WERI-Rb-1 (cell line): ENCODE measurements around the gene DUS4L.

ENCODE experiments used
- DNase-seq: peaks from one replicate; pipeline ENCODE4 v3.0.0-alpha.2; 2020
- H3K27ac ChIP-seq: fragments of 250-450 bp; sonication (Bioruptor Pico); 2 replicates; pipeline ENCODE4 v1.5.1; 2020; ENCODE audit warnings: mild to moderate bottlenecking, moderate library complexity
- H3K27me3 ChIP-seq: fragments of 250-450 bp; sonication (Bioruptor Pico); 2 replicates; pipeline ENCODE4 v1.5.1; 2021; ENCODE audit warnings: mild to moderate bottlenecking, low read depth, moderate library complexity; ENCODE audit not compliant: insufficient read depth, severe bottlenecking
- H3K36me3 ChIP-seq: fragments of 250-450 bp; sonication (Bioruptor Pico); 2 replicates; pipeline ENCODE4 v1.5.1; 2020; ENCODE audit warnings: mild to moderate bottlenecking, moderate library complexity
- H3K4me3 ChIP-seq: 2 replicates; pipeline ENCODE4 v1.5.1; 2011; ENCODE audit warnings: low read depth, mild to moderate bottlenecking, control low read depth, low read length
- H3K9me3 ChIP-seq: fragments of 250-450 bp; sonication (Bioruptor Pico); 2 replicates; pipeline ENCODE4 v1.5.1; 2021; ENCODE audit warnings: mild to moderate bottlenecking, moderate library complexity; ENCODE audit not compliant: severe bottlenecking
- CTCF ChIP-seq: IDR thresholded peaks from 2 replicates; pipeline ENCODE4 v1.5.1; 2011; ENCODE audit warnings: low read depth, mild to moderate bottlenecking, control low read depth, inconsistent platforms, low read length

The DUS4L gene

GRCh38 chr7:107592361-107593024, 28.7 kb downstream of the DUS4L start:
- TF ChIP-seq CTCF = no peak
- peaks cover 34% of the 10 kb centered on the region for H3K36me3 ChIP-seq
- H3K27ac ChIP-seq = no peak overlapping the region
- no peak for DNase-seq
- H3K9me3 ChIP-seq = no peaks in the 10 kb centered on the region
- no peak overlapping the region for H3K4me3 ChIP-seq
- no peaks in the 10 kb centered on the region for H3K27me3 ChIP-seq

GRCh38 chr7:107593025-107593410, 29.2 kb downstream of the DUS4L start:
- DNase-seq = no peak
- H3K27me3 ChIP-seq = no peaks in the 10 kb centered on the region

GRCh38 chr7:107594961-107595737, 31.4 kb downstream of the DUS4L start:
- Histone ChIP-seq H3K4me3 (no peak overlapping the region), H3K36me3 (peaks cover 35% of the 10 kb centered on the region), H3K27me3 (no peaks in the 10 kb centered on the region), H3K27ac (no peak overlapping the region), H3K9me3 (no peaks in the 10 kb centered on the region)
- DNase-seq = no peak
- no peak for TF ChIP-seq CTCF

More at GRCh38 chr7:107593025-107593410, 29.2 kb downstream of the DUS4L start:
- Histone ChIP-seq H3K4me3 (no peak overlapping the region), H3K27ac (no peak overlapping the region), H3K9me3 (no peaks in the 10 kb centered on the region), H3K36me3 (peaks cover 39% of the 10 kb centered on the region)
- no peak for TF ChIP-seq CTCF

- Histone ChIP-seq H3K4me3 (no peak overlapping the region), H3K9me3 (no peaks in the 10 kb centered on the region), H3K36me3 (peaks cover 48% of the 10 kb centered on the region), H3K27me3 (no peaks in the 10 kb centered on the region), H3K27ac (no peak overlapping the region)
- DNase-seq = no peak
- TF ChIP-seq CTCF = no peak
Observed at GRCh38 chr7:107596881-107597581, 33.3 kb downstream of the DUS4L start.

- no peak overlapping the region for H3K4me3 ChIP-seq
- no peak for TF ChIP-seq CTCF
- no peaks in the 10 kb centered on the region for H3K9me3 ChIP-seq
- DNase-seq = no peak
- H3K27ac ChIP-seq = no peak overlapping the region
- peaks cover 51% of the 10 kb centered on the region for H3K36me3 ChIP-seq
- H3K27me3 ChIP-seq = no peaks in the 10 kb centered on the region
Observed at GRCh38 chr7:107597582-107597916, 33.8 kb downstream of the DUS4L start.
